Psoas muscle (tissue), 8 donors: ENCODE measurements around the gene BRD3OS. TPM values are rescaled to one million over a fixed set of nuclear protein-coding genes. Genes with fewer than 3 reads are reported as not detected.

Experiments
- ATAC-seq, 4 donors: fragments of 200-7000 bp; cut with Tn5 transposase; one replicate each; pipeline ENCODE4 v1.9.1; 2020; ENCODE audit warnings: moderate library complexity in 3 of 4, mild to moderate bottlenecking in 2 of 4
- DNase-seq, 2 donors: peaks; one replicate each; pipeline ENCODE4 v3.0.0-alpha.2; 2020
- H3K27ac ChIP-seq: fragments of 200-600 bp; one replicate; pipeline ENCODE4 v1.8.0; 2022
- H3K27me3 ChIP-seq, 3 donors: fragments of 200-600 bp in 1 of 3; one replicate each; pipeline versions ENCODE4 v1.6.1 to v1.8.0; 2013 to 2022; ENCODE audit warnings: low read length in 2 of 3, mild to moderate bottlenecking in 2 of 3, moderate library complexity in 1 of 3; ENCODE audit not compliant: insufficient read depth in 3 of 3
- H3K36me3 ChIP-seq, 2 donors: fragments of 200-600 bp in 1 of 2; one replicate each; pipeline versions ENCODE4 v1.6.1 to v1.8.0; 2013 to 2022; ENCODE audit warnings: low read depth in 1 of 2, mild to moderate bottlenecking in 1 of 2, moderate library complexity in 1 of 2; ENCODE audit not compliant: insufficient read depth in 1 of 2
- H3K4me1 ChIP-seq: fragments of 200-600 bp; one replicate; pipeline ENCODE4 v1.8.0; 2022
- H3K4me3 ChIP-seq: fragments of 200-600 bp; one replicate; pipeline ENCODE4 v1.8.0; 2022; ENCODE audit warnings: mild to moderate bottlenecking
- H3K9me3 ChIP-seq: fragments of 200-600 bp; one replicate; pipeline ENCODE4 v1.8.0; 2022
- WGBS, 3 donors: extraction: QIAGEN DNeasy Blood & Tissue Kit; methylation state at CpG; one replicate each; pipeline versions ENCODE4 v1.1.6 to v1.1.7; 2013; 5-methylcytosine and 5-hydroxymethylcytosine counted together
- intact Hi-C, 2 donors: fragments of 100-400 bp; cut with DNase I; formaldehyde crosslinking; loops; one replicate each; pipeline versions ENCODE4 v1.11.0 to v1.14.2; 2022
- polyA plus RNA-seq, 3 donors: library from polyadenylated mRNA; stranded (reverse); fragments of 200-250 nt; gene quantifications; one replicate each; pipeline ENCODE4 v1.2.3, GENCODE V29; 2013
- total RNA-seq, 4 donors: library from RNA; stranded (reverse); fragmentation: NEBNext Ultra II Directional in 2 of 4; extraction: Animal tissue kit (Norgen Biotek cat#: 25700) in 2 of 4; gene quantifications; one replicate each; pipeline versions ENCODE4 v1.2.1 to v1.2.4, GENCODE V29; 2021 to 2023
- TF ChIP-seq, protein P1 (sequence below): fragments of 200-600 bp; IDR thresholded peaks from one replicate; pipeline ENCODE4 v1.8.0; 2022; ENCODE audit warnings: antibody characterized with exemption
- donor health status: healthy with polysubstance abuse.
- donor health status: DM: no; HTN: no; CAD: no; lungs with moderate emphysema.
- donor health status: Bipolar disorder and iron deficiency.
- donor health status: healthy.
- donor health status: DM: yes; HTN: yes; CAD: no.
- donor health status: DM: no; HTN: no; CAD: no.
- donor health status: DM: no; HTN: no; CAD: no.
- donor health status: DM: yes; HTN: yes; CAD: no.

BRD3OS gene
- total and polyA plus RNA-seq, 7 donors: 1.2 to 8.7 (median 4.1) TPM

DNA sequence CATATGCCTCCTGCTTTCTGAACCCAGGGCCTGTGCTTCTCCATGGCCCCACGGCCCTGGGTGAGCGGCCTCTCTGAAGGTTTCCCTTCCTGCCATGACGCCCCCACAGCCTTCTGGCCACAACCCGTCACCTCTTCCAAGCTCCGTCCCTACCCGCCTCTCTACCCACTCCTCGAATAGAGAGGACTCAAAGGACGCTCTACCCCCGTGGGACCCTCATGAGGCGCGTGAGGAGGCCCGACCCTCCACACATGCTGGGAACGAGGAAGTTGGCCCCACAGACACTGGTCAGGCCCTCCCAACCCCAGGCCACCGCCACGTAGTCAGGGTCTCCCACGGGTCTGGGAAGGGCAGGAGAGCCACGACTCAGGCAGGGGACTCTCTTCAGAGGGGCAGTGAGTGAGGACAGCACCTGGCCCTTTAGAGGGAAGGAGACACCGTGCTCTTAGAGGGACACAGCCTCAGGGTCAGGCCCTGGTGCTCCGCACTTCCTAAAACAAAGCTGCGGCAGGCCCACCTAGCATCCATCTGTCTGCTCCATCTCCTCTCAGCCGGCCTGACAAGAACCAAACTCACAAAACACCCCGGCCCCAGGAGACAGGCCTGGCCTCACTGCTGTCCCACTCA lies 37.3 kb downstream of the BRD3OS start:
- intact Hi-C loops: loop anchor here in 1 of 2 donors (5.0 to 10.0 kb wide), 2 partner anchors 35 to 72 kb away; partner anchors contain the start of genes BRD3OS and WDR5
- no peaks in the 10 kb centered on the region for H3K36me3 ChIP-seq
- peak overlapping the region; percentile 33 for H3K4me3 ChIP-seq
- TF ChIP-seq, protein P1, sequence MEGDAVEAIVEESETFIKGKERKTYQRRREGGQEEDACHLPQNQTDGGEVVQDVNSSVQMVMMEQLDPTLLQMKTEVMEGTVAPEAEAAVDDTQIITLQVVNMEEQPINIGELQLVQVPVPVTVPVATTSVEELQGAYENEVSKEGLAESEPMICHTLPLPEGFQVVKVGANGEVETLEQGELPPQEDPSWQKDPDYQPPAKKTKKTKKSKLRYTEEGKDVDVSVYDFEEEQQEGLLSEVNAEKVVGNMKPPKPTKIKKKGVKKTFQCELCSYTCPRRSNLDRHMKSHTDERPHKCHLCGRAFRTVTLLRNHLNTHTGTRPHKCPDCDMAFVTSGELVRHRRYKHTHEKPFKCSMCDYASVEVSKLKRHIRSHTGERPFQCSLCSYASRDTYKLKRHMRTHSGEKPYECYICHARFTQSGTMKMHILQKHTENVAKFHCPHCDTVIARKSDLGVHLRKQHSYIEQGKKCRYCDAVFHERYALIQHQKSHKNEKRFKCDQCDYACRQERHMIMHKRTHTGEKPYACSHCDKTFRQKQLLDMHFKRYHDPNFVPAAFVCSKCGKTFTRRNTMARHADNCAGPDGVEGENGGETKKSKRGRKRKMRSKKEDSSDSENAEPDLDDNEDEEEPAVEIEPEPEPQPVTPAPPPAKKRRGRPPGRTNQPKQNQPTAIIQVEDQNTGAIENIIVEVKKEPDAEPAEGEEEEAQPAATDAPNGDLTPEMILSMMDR: no peak
- H3K4me1 ChIP-seq: peaks cover 86% of the 10 kb centered on the region
- ATAC-seq (no peak), DNase-seq (no peak)
- no peaks in the 10 kb centered on the region for H3K9me3 ChIP-seq
- peak overlapping the region; percentile 82 for H3K27ac ChIP-seq
- no peaks in the 10 kb centered on the region for H3K27me3 ChIP-seq
- 54 to 68% (median 60%) methylated on average over 22 of the region's 22 CpGs for WGBS, 3 donors

- no peak for ATAC-seq
- peaks cover 80% of the 10 kb centered on the region for H3K4me1 ChIP-seq
- no peaks in the 10 kb centered on the region for H3K36me3 ChIP-seq
- intact Hi-C loops: loop anchor here in 1 of 2 donors (5.0 to 10.0 kb wide), 2 partner anchors 36 to 72 kb away; partner anchors contain the start of genes BRD3OS and WDR5
- H3K4me3 ChIP-seq: peak overlapping the region; percentile 33
- no peak for DNase-seq
- peak overlapping the region; percentile 82 for H3K27ac ChIP-seq
- TF ChIP-seq, protein P1: no peak
- WGBS, 3 donors: 69 to 82% (median 69%) methylated on average over 15 of the region's 15 CpGs
- no peaks in the 10 kb centered on the region for H3K27me3 ChIP-seq
- no peaks in the 10 kb centered on the region for H3K9me3 ChIP-seq
These were observed 37.8 kb downstream of the BRD3OS start for GRCh38 chr9:134063088-134063570.

GRCh38 chr9:134063571-134064450 lies 38.5 kb downstream of the BRD3OS start:
- Histone ChIP-seq H3K27ac (no peak overlapping the region), H3K4me3 (peak overlapping the region; percentile 33), H3K9me3 (no peaks in the 10 kb centered on the region), H3K4me1 (peaks cover 74% of the 10 kb centered on the region), H3K36me3 (no peaks in the 10 kb centered on the region), H3K27me3 (no peaks in the 10 kb centered on the region)
- intact Hi-C loops: loop anchor here in 1 of 2 donors (5.0 to 10.0 kb wide), 2 partner anchors 37 to 71 kb away; partner anchors contain the start of genes BRD3OS and WDR5
- peak in 1 of 2 donors; percentile 18 for DNase-seq
- TF ChIP-seq, protein P1: no peak
- 76 to 89% (median 80%) methylated on average over 29 of the region's 29 CpGs for WGBS, 3 donors
- no peak for ATAC-seq

- ATAC-seq (no peak), DNase-seq (no peak)
- H3K27ac ChIP-seq: no peak overlapping the region
- H3K4me1 ChIP-seq: peaks cover 65% of the 10 kb centered on the region
- H3K9me3 ChIP-seq: no peaks in the 10 kb centered on the region
- intact Hi-C loops: loop anchor here in 1 of 2 donors (5.0 to 10.0 kb wide), 2 partner anchors 37 to 70 kb away; partner anchors contain the start of genes BRD3OS and WDR5
- TF ChIP-seq, protein P1: no peak
- 71 to 91% (median 80%) methylated on average over 7 of the region's 7 CpGs for WGBS, 3 donors
- no peak overlapping the region for H3K4me3 ChIP-seq
- H3K27me3 ChIP-seq: no peaks in the 10 kb centered on the region
- no peaks in the 10 kb centered on the region for H3K36me3 ChIP-seq
These were observed 39.4 kb downstream of the BRD3OS start for GRCh38 chr9:134064711-134065110.
